Caco-2 (cell line): Measurements from ENCODE around the gene CMSS1. TPM values are rescaled to one million over a fixed set of nuclear protein-coding genes. Genes with fewer than 3 reads are reported as not detected.
A peak's percentile ranks its signal among the peaks of the same experiment; 100 is the strongest.

Experiments used
- BruUV-seq: library from RNA; stranded (reverse); fragments of 400-500 nt; replicated peaks from 2 replicates; lab custom pipeline; 2021; lab: Mats Ljungman, UMichigan
- CTCF ChIA-PET: fragments of 300-600 bp; sonication (Branson Sonifier 250); formaldehyde crosslinking; loops from one replicate; lab custom pipeline; 2022; ENCODE audit warnings: antibody characterized with exemption; lab: Charles Lee
- POLR2A ChIA-PET: fragments of 300-600 bp; sonication (Branson Sonifier 250); formaldehyde crosslinking; loops from one replicate; lab custom pipeline; 2022; ENCODE audit warnings: antibody characterized with exemption; lab: Charles Lee
- DNase-seq, 2 experiments: peaks; one replicate each; pipeline versions ENCODE4 v3.0.0 to v3.0.0-alpha.2; 2020 to 2022
- H3K27me3 ChIP-seq: replicated peaks from 2 replicates; pipeline ENCODE4 v1.6.0; 2011; ENCODE audit warnings: low read length; ENCODE audit not compliant: control insufficient read depth, insufficient read depth
- H3K36me3 ChIP-seq: 2 replicates; pipeline ENCODE4 v1.5.1; 2011; ENCODE audit warnings: low read length; ENCODE audit not compliant: control insufficient read depth, insufficient read depth
- H3K4me1 ChIP-seq: fragments of 250-450 bp; sonication (Bioruptor Pico); 2 replicates; pipeline ENCODE4 v1.5.1; 2020; ENCODE audit warnings: mild to moderate bottlenecking
- H3K4me3 ChIP-seq: 2 replicates; pipeline ENCODE4 v1.5.1; 2011; ENCODE audit warnings: low read depth, mild to moderate bottlenecking, control low read depth, low read length
- H3K9me3 ChIP-seq: fragments of 250-450 bp; sonication (Bioruptor Pico); 2 replicates; pipeline ENCODE4 v1.5.1; 2020; ENCODE audit warnings: mild to moderate bottlenecking, moderate library complexity
- H3K27ac Mint-ChIP-seq: one replicate; pipeline ENCODE4 v1.8.0; 2022; ENCODE audit warnings: mixed read lengths; ENCODE audit not compliant: unreplicated experiment
- H3K27me3 Mint-ChIP-seq: one replicate; pipeline ENCODE4 v1.8.0; 2022; ENCODE audit warnings: mixed read lengths; ENCODE audit not compliant: insufficient read depth, unreplicated experiment
- H3K36me3 Mint-ChIP-seq: one replicate; pipeline ENCODE4 v1.8.0; 2022; ENCODE audit warnings: mild to moderate bottlenecking, mixed read lengths; ENCODE audit not compliant: insufficient read depth, unreplicated experiment
- H3K4me1 Mint-ChIP-seq: one replicate; pipeline ENCODE4 v1.8.0; 2022; ENCODE audit warnings: low read depth, mixed read lengths; ENCODE audit not compliant: unreplicated experiment
- H3K4me3 Mint-ChIP-seq: one replicate; pipeline ENCODE4 v1.8.0; 2022; ENCODE audit warnings: mild to moderate bottlenecking, moderate library complexity, mixed read lengths; ENCODE audit not compliant: unreplicated experiment
- H3K9me3 Mint-ChIP-seq: one replicate; pipeline ENCODE4 v1.8.0; 2022; ENCODE audit warnings: mixed read lengths; ENCODE audit not compliant: unreplicated experiment
- CTCF ChIP-seq, 2 experiments: fragments of 200-600 bp in 1 of 2; IDR thresholded peaks; 1 replicate in 1 of 2; 2 replicates in 1 of 2; pipeline versions ENCODE4 v1.5.1 to v1.8.0; 2011 to 2022; ENCODE audit warnings: antibody characterized with exemption in 1 of 2, control low read depth in 1 of 2, inconsistent platforms in 1 of 2, low read depth in 1 of 2, low read length in 1 of 2, mild to moderate bottlenecking in 1 of 2, moderate library complexity in 1 of 2; ENCODE audit not compliant: insufficient read depth in 1 of 2, severe bottlenecking in 1 of 2, unreplicated experiment in 1 of 2
- intact Hi-C: fragments of 100-400 bp; cut with micrococcal nuclease; formaldehyde crosslinking; loops from one replicate; pipeline ENCODE4 v1.10.0; 2022; ENCODE audit not compliant: unreplicated experiment
- total RNA-seq: library from RNA; stranded (reverse); gene quantifications from 2 replicates; pipeline ENCODE4 v1.2.3, GENCODE V29; 2022

The CMSS1 gene
- total RNA-seq, 1 experiment from 2014 or later: 54.4 TPM

- ChIA-PET POLR2A (no interaction called here), CTCF (no interaction called here)
- no peaks in the 10 kb centered on the region for H3K36me3 ChIP-seq
- H3K4me3 ChIP-seq: no peak overlapping the region
- Mint-ChIP-seq H3K36me3 (no peaks in the 10 kb centered on the region), H3K27me3 (no peaks in the 10 kb centered on the region), H3K27ac (peak overlapping the region; percentile 15), H3K9me3 (no peaks in the 10 kb centered on the region), H3K4me3 (no peak overlapping the region), H3K4me1 (peaks cover 25% of the 10 kb centered on the region)
- no peak for TF ChIP-seq CTCF (IDR thresholded peaks at IDR 0.05; ENCODE audit: insufficient read depth in 1 of 2, low read depth in 1 of 2, low read length in 1 of 2, severe bottlenecking in 1 of 2, unreplicated experiment in 1 of 2)
- H3K27me3 ChIP-seq: no peaks in the 10 kb centered on the region
- H3K9me3 ChIP-seq: no peaks in the 10 kb centered on the region
- intact Hi-C loops: no loop called here
- BruUV-seq: no TSS peak
- DNase-seq: no peak
- H3K4me1 ChIP-seq: peaks cover 23% of the 10 kb centered on the region
These were observed 144.3 kb downstream of the CMSS1 start for GRCh38 chr3:99961756-99962515.

- no TSS peak for BruUV-seq
- Mint-ChIP-seq H3K27me3 (no peaks in the 10 kb centered on the region), H3K36me3 (no peaks in the 10 kb centered on the region), H3K4me1 (peaks cover 31% of the 10 kb centered on the region), H3K4me3 (no peak overlapping the region), H3K9me3 (no peaks in the 10 kb centered on the region), H3K27ac (peak overlapping the region; percentile 22)
- no peak for TF ChIP-seq CTCF (IDR thresholded peaks at IDR 0.05; ENCODE audit: insufficient read depth in 1 of 2, low read depth in 1 of 2, low read length in 1 of 2, severe bottlenecking in 1 of 2, unreplicated experiment in 1 of 2)
- ChIA-PET CTCF (no interaction called here), POLR2A (no interaction called here)
- Histone ChIP-seq H3K4me3 (no peak overlapping the region), H3K4me1 (peaks cover 23% of the 10 kb centered on the region), H3K27me3 (no peaks in the 10 kb centered on the region), H3K9me3 (no peaks in the 10 kb centered on the region), H3K36me3 (no peaks in the 10 kb centered on the region)
- intact Hi-C loops: no loop called here
- DNase-seq: no peak
These were observed 145.0 kb downstream of the CMSS1 start for GRCh38 chr3:99962703-99963102.

GRCh38 chr3:99965077-99965476 is 147.4 kb downstream of the CMSS1 start:
- Histone ChIP-seq H3K9me3 (no peaks in the 10 kb centered on the region), H3K27me3 (no peaks in the 10 kb centered on the region), H3K36me3 (no peaks in the 10 kb centered on the region), H3K4me3 (no peak overlapping the region), H3K4me1 (peaks cover 23% of the 10 kb centered on the region)
- DNase-seq: no peak
- H3K4me1 Mint-ChIP-seq: peaks cover 49% of the 10 kb centered on the region
- no peaks in the 10 kb centered on the region for H3K36me3 Mint-ChIP-seq
- H3K27ac Mint-ChIP-seq: peak overlapping the region; percentile 24
- peaks cover 18% of the 10 kb centered on the region for H3K9me3 Mint-ChIP-seq
- POLR2A ChIA-PET: no interaction called here
- intact Hi-C loops: loop anchor here (5.0 kb wide), 1 partner anchor 67 kb away; no protein-coding TSS in a partner anchor
- no TSS peak for BruUV-seq
- CTCF ChIA-PET: interaction anchor here (0.6 kb wide), 1 partner anchor 121 kb away, joined by 5 read pairs; no protein-coding TSS in a partner anchor
- no peak for TF ChIP-seq CTCF (IDR thresholded peaks at IDR 0.05; ENCODE audit: insufficient read depth in 1 of 2, low read depth in 1 of 2, low read length in 1 of 2, severe bottlenecking in 1 of 2, unreplicated experiment in 1 of 2)
- no peaks in the 10 kb centered on the region for H3K27me3 Mint-ChIP-seq
- H3K4me3 Mint-ChIP-seq: no peak overlapping the region
